Measurements from ENCODE around the gene SLC9A9. TPM values are rescaled to one million over a fixed set of nuclear protein-coding genes. Genes with fewer than 3 reads are reported as not detected.

SLC9A9 gene
- polyA plus RNA-seq, 3 donors, result 1.0 to 9.0 (median 8.8) TPM

GRCh38 chr3:143226678-143227291 is 621.5 kb downstream of the SLC9A9 start:
- WGBS, 3 donors, result 54 to 86% (median 80%) methylated on average over 10 of the region's 10 CpGs
- no peak overlapping the region for H3K27ac ChIP-seq (ENCODE audit: low read depth, low read length)

GRCh38 chr3:143224716-143225115 is 623.6 kb downstream of the SLC9A9 start:
- 43 to 97% (median 94%) methylated on average over 2 of the region's 2 CpGs for WGBS, 3 donors

GRCh38 chr3:143222981-143223380 is 625.3 kb downstream of the SLC9A9 start:
- no peak overlapping the region for H3K27ac ChIP-seq (ENCODE audit: low read depth, low read length)
- WGBS, 3 donors, result 82 to 94% (median 93%) methylated on average over 1 of the region's 1 CpG

More at GRCh38 chr3:143224716-143225115, 623.6 kb downstream of the SLC9A9 start:
- no peak overlapping the region for H3K27ac ChIP-seq (ENCODE audit: low read depth, low read length)

GRCh38 chr3:143222505-143222904 is 625.8 kb downstream of the SLC9A9 start:
- H3K27ac ChIP-seq (ENCODE audit: low read depth, low read length), result no peak overlapping the region
- WGBS, 3 donors, result 63 to 73% (median 71%) methylated on average over 3 of the region's 3 CpGs

GRCh38 chr3:143221446-143221845 is 626.8 kb downstream of the SLC9A9 start:
- WGBS, 3 donors, result 64 to 97% (median 94%) methylated on average over 3 of the region's 3 CpGs
- H3K27ac ChIP-seq (ENCODE audit: low read depth, low read length), result no peak overlapping the region

GRCh38 chr3:143220741-143221140 is 627.5 kb downstream of the SLC9A9 start:
- 83 to 99% (median 95%) methylated on average over 3 of the region's 3 CpGs for WGBS, 3 donors
- H3K27ac ChIP-seq (ENCODE audit: low read depth, low read length), result no peak overlapping the region

- 76 to 77% (median 77%) methylated on average over 2 of the region's 2 CpGs for WGBS, 3 donors
- H3K27ac ChIP-seq (ENCODE audit: low read depth, low read length), result no peak overlapping the region
Measured at GRCh38 chr3:143218166-143218835, 630.0 kb downstream of the SLC9A9 start.

GRCh38 chr3:143217283-143217682 is 631.0 kb downstream of the SLC9A9 start:
- no peak overlapping the region for H3K27ac ChIP-seq (ENCODE audit: low read depth, low read length)

- WGBS, 3 donors, result 39 to 47% (median 46%) methylated on average over 3 of the region's 3 CpGs
- H3K27ac ChIP-seq (ENCODE audit: low read depth, low read length), result no peak overlapping the region
Measured at GRCh38 chr3:143216709-143217182, 631.5 kb downstream of the SLC9A9 start.

Other genes with a start within 250 kb of the SLC9A9 start
- 1 to 10 TPM; 2.2 to 5.3 (median 4.0) TPM for gene DIPK2A, start 123.4 kb upstream of the SLC9A9 start, polyA plus RNA-seq

Data from adipose tissue (tissue), 3 donors.